GM12878 (cell line): ENCODE measurements around the gene FOXI2.

Source experiments
- BCLAF1 ChIP-seq: fragments of 450-650 bp; IDR thresholded peaks from 2 replicates; pipeline ENCODE4 v1.6.1; 2017; ENCODE audit warnings: antibody characterized with exemption, mild to moderate bottlenecking, moderate library complexity
- EZH2 ChIP-seq: IDR thresholded peaks from 2 replicates; pipeline ENCODE4 v1.6.1; 2012; ENCODE audit warnings: low read depth, mild to moderate bottlenecking, control low read depth, inconsistent platforms, low read length, borderline replicate concordance; ENCODE audit not compliant: control insufficient read depth
- POLR2A ChIP-seq: IDR thresholded peaks from 2 replicates; pipeline ENCODE4 v1.6.1; 2011; ENCODE audit warnings: low read depth, mild to moderate bottlenecking, low read length
- REST ChIP-seq: IDR thresholded peaks from 2 replicates; pipeline ENCODE4 v1.6.1; 2012; ENCODE audit warnings: mild to moderate bottlenecking, low read depth, low read length
- SMARCA5 ChIP-seq: fragments of 450-650 bp; IDR thresholded peaks from 2 replicates; pipeline ENCODE4 v1.6.1; 2017; ENCODE audit warnings: mild to moderate bottlenecking
- SUZ12 ChIP-seq: fragments of 200-600 bp; sonication (generic); IDR thresholded peaks from one replicate; pipeline ENCODE4 v1.6.1; 2018; ENCODE audit warnings: antibody characterized with exemption, mild to moderate bottlenecking; ENCODE audit not compliant: unreplicated experiment
- ZBED1 ChIP-seq: IDR thresholded peaks from 2 replicates; pipeline ENCODE4 v1.6.1; 2016; ENCODE audit warnings: borderline replicate concordance

GRCh38 chr10:127735723-127736221 lies 1.2 kb upstream of the FOXI2 start:
- TF ChIP-seq EZH2 (no peak), SMARCA5 (no peak), REST (no peak), ZBED1 (no peak), POLR2A (no peak), SUZ12 (no peak), BCLAF1 (no peak)
